Measurements from ENCODE around the gene FGF23. TPM values are rescaled to one million over a fixed set of nuclear protein-coding genes. Genes with fewer than 3 reads are reported as not detected.

Gene FGF23
- total RNA-seq, 2 experiments from 2014 or later, result not detected

DNA sequence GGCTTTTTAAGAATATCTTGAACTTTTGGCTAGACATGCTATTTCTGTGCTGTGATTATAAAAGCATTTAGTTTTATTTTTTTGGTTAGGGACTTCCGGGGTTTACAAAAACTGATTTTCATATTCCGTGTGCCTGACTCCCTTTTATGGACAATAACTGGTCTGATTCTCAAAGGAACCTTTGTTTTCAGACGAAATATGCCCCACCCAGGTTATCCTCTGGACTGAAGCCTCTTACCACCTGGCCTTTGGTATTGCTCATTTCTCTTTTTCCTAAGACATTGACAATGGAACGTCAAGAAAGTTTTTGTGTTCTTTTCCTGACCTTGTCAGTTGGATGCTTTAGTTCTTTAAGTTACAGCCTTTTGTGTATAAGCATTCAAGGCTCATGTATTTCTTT, 47.7 kb downstream of the FGF23 start:
- Mint-ChIP-seq H3K27ac (no peak overlapping the region), H3K36me3 (ENCODE audit: low read depth) (peaks cover 19% of the 10 kb centered on the region), H3K27me3 (no peaks in the 10 kb centered on the region), H3K4me3 (no peak overlapping the region), H3K9me3 (no peaks in the 10 kb centered on the region), H3K4me1 (ENCODE audit: low read depth) (peaks cover 2% of the 10 kb centered on the region)
- DNase-seq (no peak), ATAC-seq (no peak)
- intact Hi-C loops (cut with micrococcal nuclease), result no loop called here
- POLR2A ChIA-PET, result no interaction called here
- CTCF ChIA-PET, result no interaction called here
- TF ChIP-seq, protein P1, sequence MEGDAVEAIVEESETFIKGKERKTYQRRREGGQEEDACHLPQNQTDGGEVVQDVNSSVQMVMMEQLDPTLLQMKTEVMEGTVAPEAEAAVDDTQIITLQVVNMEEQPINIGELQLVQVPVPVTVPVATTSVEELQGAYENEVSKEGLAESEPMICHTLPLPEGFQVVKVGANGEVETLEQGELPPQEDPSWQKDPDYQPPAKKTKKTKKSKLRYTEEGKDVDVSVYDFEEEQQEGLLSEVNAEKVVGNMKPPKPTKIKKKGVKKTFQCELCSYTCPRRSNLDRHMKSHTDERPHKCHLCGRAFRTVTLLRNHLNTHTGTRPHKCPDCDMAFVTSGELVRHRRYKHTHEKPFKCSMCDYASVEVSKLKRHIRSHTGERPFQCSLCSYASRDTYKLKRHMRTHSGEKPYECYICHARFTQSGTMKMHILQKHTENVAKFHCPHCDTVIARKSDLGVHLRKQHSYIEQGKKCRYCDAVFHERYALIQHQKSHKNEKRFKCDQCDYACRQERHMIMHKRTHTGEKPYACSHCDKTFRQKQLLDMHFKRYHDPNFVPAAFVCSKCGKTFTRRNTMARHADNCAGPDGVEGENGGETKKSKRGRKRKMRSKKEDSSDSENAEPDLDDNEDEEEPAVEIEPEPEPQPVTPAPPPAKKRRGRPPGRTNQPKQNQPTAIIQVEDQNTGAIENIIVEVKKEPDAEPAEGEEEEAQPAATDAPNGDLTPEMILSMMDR (IDR thresholded peaks at IDR 0.05), result no peak

- Mint-ChIP-seq H3K9me3 (no peaks in the 10 kb centered on the region), H3K27me3 (no peaks in the 10 kb centered on the region), H3K4me3 (no peak overlapping the region), H3K36me3 (ENCODE audit: low read depth) (peaks cover 15% of the 10 kb centered on the region), H3K27ac (no peak overlapping the region), H3K4me1 (ENCODE audit: low read depth) (peaks cover 2% of the 10 kb centered on the region)
- POLR2A ChIA-PET, result interaction anchor here (1.7 kb wide), 1 partner anchor 10 kb away, joined by 5 read pairs; the partner anchor contains the start of gene TIGAR
- DNase-seq, result no peak
- no peak for ATAC-seq
- CTCF ChIA-PET, result interaction anchor here (0.9 to 1.0 kb wide), 2 partner anchors 80 to 91 kb away, joined by 3 read pairs; no protein-coding TSS in a partner anchor
- intact Hi-C loops (cut with micrococcal nuclease), result no loop called here
- TF ChIP-seq, protein P1 (IDR thresholded peaks at IDR 0.05), result no peak
Observed at GRCh38 chr12:4331221-4331620, 48.3 kb downstream of the FGF23 start.

DNA sequence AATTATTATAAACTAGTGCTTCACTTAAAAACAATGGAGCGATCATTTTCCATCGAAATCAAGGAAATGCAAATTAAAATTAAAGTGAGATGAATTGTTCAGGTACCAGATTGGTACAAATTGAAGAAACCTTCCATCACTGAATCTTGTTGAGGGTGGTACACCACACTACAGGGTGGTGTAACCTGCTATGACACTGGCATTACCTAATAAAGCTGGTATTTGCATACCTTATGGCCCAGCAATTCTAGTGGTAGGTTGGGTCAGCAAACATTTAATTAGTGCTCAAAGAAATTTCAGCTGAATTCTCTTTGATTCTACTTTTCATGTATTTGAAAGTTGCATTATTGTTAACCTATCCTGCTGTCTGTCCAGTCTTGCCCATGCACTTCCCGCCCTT, 49.3 kb downstream of the FGF23 start:
- no peak for ATAC-seq
- ChIA-PET POLR2A (interaction anchor here (0.7 to 1.7 kb wide), 2 partner anchors 9 to 287 kb away, joined by 3 to 5 read pairs; partner anchors contain the start of gene TIGAR), CTCF (interaction anchor here (0.6 to 1.0 kb wide), 3 partner anchors 79 to 415 kb away, joined by 3 read pairs; no protein-coding TSS in a partner anchor)
- H3K4me3 Mint-ChIP-seq, result no peak overlapping the region
- TF ChIP-seq, protein P1 (IDR thresholded peaks at IDR 0.05), result no peak
- H3K9me3 Mint-ChIP-seq, result no peaks in the 10 kb centered on the region
- intact Hi-C loops (cut with micrococcal nuclease), result no loop called here
- H3K36me3 Mint-ChIP-seq (ENCODE audit: low read depth), result peaks cover 9% of the 10 kb centered on the region
- no peak for DNase-seq
- no peaks in the 10 kb centered on the region for H3K27me3 Mint-ChIP-seq
- no peak overlapping the region for H3K27ac Mint-ChIP-seq
- H3K4me1 Mint-ChIP-seq (ENCODE audit: low read depth), result peaks cover 2% of the 10 kb centered on the region

GRCh38 chr12:4327293-4327692, 52.2 kb downstream of the FGF23 start:
- ATAC-seq (no peak), DNase-seq (no peak)
- Mint-ChIP-seq H3K36me3 (ENCODE audit: low read depth) (peaks cover 13% of the 10 kb centered on the region), H3K9me3 (no peaks in the 10 kb centered on the region), H3K27ac (no peak overlapping the region), H3K4me3 (no peak overlapping the region), H3K4me1 (ENCODE audit: low read depth) (peaks cover 19% of the 10 kb centered on the region), H3K27me3 (no peaks in the 10 kb centered on the region)
- ChIA-PET CTCF (interaction anchor here (1.1 to 1.2 kb wide), 2 partner anchors 200 to 441 kb away, joined by 3 read pairs; no protein-coding TSS in a partner anchor), POLR2A (no interaction called here)
- intact Hi-C loops (cut with micrococcal nuclease), result no loop called here
- TF ChIP-seq, protein P1 (IDR thresholded peaks at IDR 0.05), result no peak

DNA sequence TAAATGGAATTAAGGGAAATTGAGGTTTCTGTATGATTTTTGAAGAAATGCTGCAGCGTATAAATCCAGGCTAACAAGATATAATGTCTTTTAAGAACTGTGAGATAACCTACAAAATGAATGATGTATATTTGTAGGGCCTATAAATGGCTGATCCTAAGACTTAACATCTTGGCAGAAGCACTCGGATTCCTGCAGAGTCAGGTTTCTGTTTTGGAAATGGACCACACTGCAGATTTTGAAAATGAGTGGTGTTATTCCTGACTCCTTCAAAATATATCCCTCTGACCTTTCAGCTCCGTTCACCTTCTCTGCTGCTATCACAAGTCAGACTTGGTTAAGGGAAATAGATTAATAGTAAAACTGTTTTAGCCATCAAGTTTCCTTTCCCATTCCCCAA, 53.5 kb downstream of the FGF23 start:
- DNase-seq (no peak), ATAC-seq (no peak)
- H3K9me3 Mint-ChIP-seq, result no peaks in the 10 kb centered on the region
- peaks cover 24% of the 10 kb centered on the region for H3K4me1 Mint-ChIP-seq (ENCODE audit: low read depth)
- intact Hi-C loops (cut with micrococcal nuclease), result no loop called here
- H3K27me3 Mint-ChIP-seq, result no peaks in the 10 kb centered on the region
- CTCF ChIA-PET, result interaction anchor here (1.1 to 1.4 kb wide), 2 partner anchors 96 to 441 kb away, joined by 4 read pairs; no protein-coding TSS in a partner anchor
- H3K4me3 Mint-ChIP-seq, result no peak overlapping the region
- no peak overlapping the region for H3K27ac Mint-ChIP-seq
- H3K36me3 Mint-ChIP-seq (ENCODE audit: low read depth), result peaks cover 13% of the 10 kb centered on the region
- TF ChIP-seq, protein P1 (IDR thresholded peaks at IDR 0.05), result no peak
- POLR2A ChIA-PET, result interaction anchor here (0.6 kb wide), 1 partner anchor 354 kb away, joined by 3 read pairs; no protein-coding TSS in a partner anchor

All from activated CD8-positive, alpha-beta T cell treated with anti-CD3 and anti-CD28 coated beads for 36 hours (primary cell).